GM18519 (cell line): ENCODE results near the gene PDLIM7.

Experiments used
- ATAC-seq: cut with Tn5 transposase; IDR thresholded peaks from one replicate; pipeline ENCODE4 v1.9.1; 2021; ENCODE audit warnings: mild to moderate bottlenecking, moderate library complexity; ENCODE audit not compliant: unreplicated experiment, low FRiP score

The PDLIM7 gene

GRCh38 chr5:177524941-177525655 is 27.7 kb upstream of the PDLIM7 start:
- ATAC-seq, result no peak

- no peak for ATAC-seq
Observed at GRCh38 chr5:177524539-177524900, 27.1 kb upstream of the PDLIM7 start.

GRCh38 chr5:177523711-177524538 is 26.5 kb upstream of the PDLIM7 start:
- ATAC-seq, result no peak

- no peak for ATAC-seq
Observed at GRCh38 chr5:177520916-177521513, 23.6 kb upstream of the PDLIM7 start.

- ATAC-seq, result no peak
Observed at GRCh38 chr5:177520271-177520670, 22.9 kb upstream of the PDLIM7 start.

- no peak for ATAC-seq
Observed at GRCh38 chr5:177519463-177520235, 22.2 kb upstream of the PDLIM7 start.

GRCh38 chr5:177516601-177517568 is 19.5 kb upstream of the PDLIM7 start, which contains the start of gene DDX41:
Gene DDX41, minus strand, starts transcription at chr5:177516961. Its CDS starts 16 bp downstream, at chr5:177516945.
- ATAC-seq, result peak; percentile 65

- ATAC-seq, result no peak
Observed at GRCh38 chr5:177515580-177515979, 18.2 kb upstream of the PDLIM7 start.

GRCh38 chr5:177514541-177514940 is 17.1 kb upstream of the PDLIM7 start:
- ATAC-seq, result no peak

- no peak for ATAC-seq
Observed at GRCh38 chr5:177513500-177513899, 16.1 kb upstream of the PDLIM7 start.

GRCh38 chr5:177512736-177513380 is 15.5 kb upstream of the PDLIM7 start:
- no peak for ATAC-seq

GRCh38 chr5:177511796-177512675 is 14.6 kb upstream of the PDLIM7 start:
- no peak for ATAC-seq

- ATAC-seq, result no peak
Observed at GRCh38 chr5:177511181-177511580, 13.8 kb upstream of the PDLIM7 start.

- ATAC-seq, result no peak
Observed at GRCh38 chr5:177510567-177511053, 13.2 kb upstream of the PDLIM7 start.

GRCh38 chr5:177509991-177510566 is 12.7 kb upstream of the PDLIM7 start:
- no peak for ATAC-seq

GRCh38 chr5:177509381-177509951 is 12.1 kb upstream of the PDLIM7 start, which contains the start of gene DOK3:
Gene DOK3, minus strand, starts transcription at chr5:177509826. Its CDS starts 286 bp downstream, at chr5:177509540.
- ATAC-seq, result no peak

GRCh38 chr5:177508837-177509236 is 11.4 kb upstream of the PDLIM7 start:
- no peak for ATAC-seq
